VCaP (cell line): ENCODE results near the gene IRF9.

ENCODE experiments used
- H3K27ac ChIP-seq: fragments of 450-650 bp; 2 replicates; pipeline ENCODE4 v1.5.1; 2017
- CTCF ChIP-seq: fragments of 450-650 bp; conservative IDR thresholded peaks from 2 replicates; pipeline ENCODE4 v1.5.1; 2017; ENCODE audit warnings: mild to moderate bottlenecking, moderate library complexity

Gene IRF9

GRCh38 chr14:24215495-24216344 lies 54.7 kb downstream of the IRF9 start, which contains the start of gene MDP1:
Gene MDP1 (minus strand): TSS chr14:24216066. CDS start chr14:24215955, 111 bp downstream.
- TF ChIP-seq CTCF, result peak; percentile 79

More at GRCh38 chr14:24215495-24216344, 54.7 kb downstream of the IRF9 start, which contains the start of gene MDP1:
- H3K27ac ChIP-seq, result peak within 1 kb of the TSS; percentile 86
